GM18951 (cell line): ENCODE results near the gene HECTD3.

Source experiments
- POLR2A ChIP-seq: IDR thresholded peaks from 4 replicates; pipeline ENCODE4 v1.6.1; 2011; ENCODE audit warnings: mild to moderate bottlenecking; ENCODE audit not compliant: insufficient read length, insufficient read depth; ENCODE audit errors: extremely low read depth
- in situ Hi-C: fragments of 300-500 bp; cut with MboI; formaldehyde crosslinking; loops from one replicate; pipeline ENCODE4 v1.12.0; 2022; ENCODE audit warnings: low sequenced_read_pairs, mixed read lengths, inconsistent platforms; ENCODE audit not compliant: unreplicated experiment

Gene HECTD3

DNA sequence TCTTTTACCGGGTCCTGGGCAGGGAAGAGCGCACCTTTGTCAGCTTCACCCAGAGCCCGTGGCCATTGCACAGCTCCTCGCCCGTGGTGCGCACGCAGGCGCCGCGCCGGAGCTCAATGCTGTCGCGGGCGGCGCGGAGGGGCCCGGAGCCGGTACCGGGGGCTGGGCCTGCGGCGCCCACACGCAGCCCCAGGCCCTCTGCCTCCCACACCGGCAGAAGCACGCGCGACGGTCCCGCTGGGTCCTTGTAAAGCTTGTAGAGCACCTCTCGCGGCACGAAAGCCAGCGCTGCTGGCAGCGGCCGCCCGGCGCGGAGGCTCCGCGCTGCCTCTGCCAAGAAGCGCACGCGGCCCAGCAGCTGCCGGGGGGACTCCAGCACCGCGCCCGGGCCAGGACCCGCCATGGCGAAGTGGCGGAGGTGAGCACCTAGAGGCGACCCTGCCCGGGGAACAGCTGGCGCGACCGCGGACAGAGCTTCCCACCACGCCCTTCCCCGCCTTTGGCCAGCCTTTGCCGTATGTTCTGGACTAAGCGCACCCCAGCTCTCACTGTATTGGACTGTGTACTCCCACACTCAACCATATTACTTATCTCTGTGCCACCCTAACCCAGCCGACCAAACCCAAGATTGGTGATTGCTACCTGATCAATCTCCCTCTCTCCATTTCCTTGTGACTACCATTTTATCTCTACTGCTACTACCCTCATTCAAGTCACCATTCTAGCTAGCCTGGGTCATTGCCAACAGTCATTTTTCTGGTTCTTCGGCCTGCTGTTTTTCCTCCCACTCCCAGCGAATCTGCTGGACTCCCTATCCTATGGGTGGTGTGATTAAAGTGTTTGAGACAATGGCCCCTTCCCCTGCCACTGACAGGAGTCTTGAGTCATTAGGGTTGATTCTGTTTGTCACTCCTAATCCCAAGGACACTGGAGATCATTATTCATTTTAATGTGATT is at the start of gene HECTD3:
HECTD3 (minus strand) TSS at position 470 of the 957 bp plus-strand sequence; CDS start at position 403, 67 bp downstream.
- peak; percentile 78 for TF ChIP-seq POLR2A
- in situ Hi-C loops, result loop anchor here (5.0 to 10.0 kb wide), 3 partner anchors 291 to 564 kb away; partner anchors contain the start of gene TESK2

GRCh38 chr1:45059829-45060228 is 48.7 kb upstream of the HECTD3 start:
- in situ Hi-C loops, result no loop called here
- TF ChIP-seq POLR2A, result no peak

DNA sequence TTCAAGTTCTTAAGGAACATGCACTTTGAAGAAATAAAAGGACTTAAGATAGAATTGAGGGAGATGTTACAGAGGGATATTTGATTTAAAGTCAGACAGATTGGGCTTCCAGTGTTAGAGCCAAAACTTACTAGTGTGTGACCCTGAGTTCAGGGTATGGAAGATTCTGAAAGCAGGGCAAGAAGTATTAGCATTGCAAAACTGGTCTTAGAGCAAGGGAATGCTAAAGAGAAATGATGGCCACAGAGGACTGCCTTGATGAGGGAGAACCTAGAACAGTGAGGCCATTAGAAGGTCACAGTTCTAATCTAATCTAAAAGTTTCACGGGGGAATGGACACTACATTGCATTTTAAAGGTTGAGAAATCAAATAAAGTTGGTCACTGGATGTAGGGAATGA is 46.4 kb upstream of the HECTD3 start:
- in situ Hi-C loops, result no loop called here
- TF ChIP-seq POLR2A, result no peak

GRCh38 chr1:45051005-45051772 is 40.1 kb upstream of the HECTD3 start:
- in situ Hi-C loops, result no loop called here
- TF ChIP-seq POLR2A, result no peak

- in situ Hi-C loops, result no loop called here
Observed at GRCh38 chr1:45047032-45047431, 35.9 kb upstream of the HECTD3 start.

GRCh38 chr1:45044916-45045315 is 33.8 kb upstream of the HECTD3 start:
- no peak for TF ChIP-seq POLR2A
- in situ Hi-C loops, result no loop called here

More at GRCh38 chr1:45047032-45047431, 35.9 kb upstream of the HECTD3 start:
- no peak for TF ChIP-seq POLR2A

DNA sequence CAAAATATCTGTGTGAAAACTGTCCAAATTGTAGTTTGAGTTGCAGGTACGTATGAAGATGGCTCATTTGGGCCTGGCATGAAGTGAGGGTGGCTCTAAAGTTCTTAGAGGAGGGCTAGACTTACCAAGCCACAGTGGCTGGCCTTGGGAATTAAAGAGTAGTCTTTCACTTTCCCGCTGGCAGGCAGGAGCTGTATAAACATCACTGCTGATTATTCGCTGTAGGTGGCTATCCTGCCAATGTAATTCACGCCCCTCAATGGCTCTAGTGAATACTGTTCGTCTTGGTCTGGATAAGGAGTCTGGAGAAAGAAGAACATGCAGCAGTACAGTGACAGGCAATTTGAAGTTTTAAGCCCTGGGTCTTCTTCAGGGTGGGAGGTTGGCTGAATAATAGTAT is 32.0 kb upstream of the HECTD3 start:
- TF ChIP-seq POLR2A, result no peak
- in situ Hi-C loops, result no loop called here

DNA sequence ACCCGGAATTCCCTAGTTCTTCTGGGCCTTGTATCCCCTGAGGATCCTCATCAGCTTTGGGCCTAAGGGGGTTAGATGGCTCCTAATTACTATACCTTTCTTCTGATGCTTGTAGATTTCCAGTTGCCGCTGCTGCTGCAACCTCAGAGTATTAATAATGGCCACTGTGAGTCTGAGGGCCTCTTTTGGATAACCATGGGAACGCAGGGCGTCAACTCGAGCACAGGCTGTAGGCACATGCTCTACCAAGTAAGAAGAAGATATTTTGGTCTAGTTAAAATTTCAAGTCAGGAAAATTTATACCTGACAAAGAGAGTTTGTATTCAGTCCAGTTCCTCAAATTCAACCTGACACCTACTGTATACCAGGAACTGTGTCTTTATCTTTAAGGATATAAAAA is 29.2 kb upstream of the HECTD3 start:
- TF ChIP-seq POLR2A, result no peak
- in situ Hi-C loops, result no loop called here

GRCh38 chr1:45038661-45039364 is 27.7 kb upstream of the HECTD3 start:
- in situ Hi-C loops, result no loop called here
- no peak for TF ChIP-seq POLR2A

GRCh38 chr1:45038240-45038639 is 27.1 kb upstream of the HECTD3 start:
- in situ Hi-C loops, result no loop called here
- TF ChIP-seq POLR2A, result no peak

- in situ Hi-C loops, result no loop called here
Observed at GRCh38 chr1:45037456-45037855, 26.3 kb upstream of the HECTD3 start.

GRCh38 chr1:45035631-45036301 is 24.6 kb upstream of the HECTD3 start:
- TF ChIP-seq POLR2A, result no peak
- in situ Hi-C loops, result no loop called here

More at GRCh38 chr1:45037456-45037855, 26.3 kb upstream of the HECTD3 start:
- no peak for TF ChIP-seq POLR2A
